SK-N-SH (cell line): ENCODE data around the gene RFT1. TPM values are rescaled to one million over a fixed set of nuclear protein-coding genes. Genes with fewer than 3 reads are reported as not detected.

Source experiments
- CTCF ChIA-PET: fragments of 300-600, 350-600 bp; formaldehyde crosslinking; extraction: SDS; loops from one replicate; lab custom pipeline; 2021; lab: Yijun Ruan, JAX
- POLR2A ChIA-PET: fragments of 350-600 bp; sonication (Branson Sonifier 250); formaldehyde crosslinking; extraction: SDS; loops from one replicate; lab custom pipeline; 2020; ENCODE audit warnings: antibody characterized with exemption, inconsistent platforms; lab: Yijun Ruan, JAX
- DNase-seq: peaks from one replicate; pipeline ENCODE4 v3.0.0; 2012
- H2AFZ ChIP-seq: fragments of 200-600 bp; sonication (generic); 2 replicates; pipeline ENCODE4 v1.8.1; 2016; ENCODE audit warnings: antibody characterized with exemption, mild to moderate bottlenecking, low read depth
- H3F3A ChIP-seq: fragments of 200-600 bp; sonication (generic); replicated peaks from 2 replicates; pipeline ENCODE3; 2016; ENCODE audit warnings: antibody characterized with exemption, mild to moderate bottlenecking; ENCODE audit not compliant: insufficient read depth
- H3K27ac ChIP-seq, 2 experiments: fragments of 200-500 bp in 1 of 2; fragments of 200-600 bp in 1 of 2; sonication (Bioruptor generic) in 1 of 2; sonication (generic), shearing (Covaris generic) in 1 of 2; 2 replicates each; pipeline versions ENCODE4 v1.5.1 to v1.6.1; 2014 to 2016; ENCODE audit warnings: low read depth in 2 of 2, inconsistent platforms in 1 of 2, low read length in 1 of 2, mild to moderate bottlenecking in 1 of 2, mixed read lengths in 1 of 2
- H3K27me3 ChIP-seq: fragments of 200-600 bp; sonication (generic), shearing (Covaris generic); 2 replicates; pipeline ENCODE4 v1.6.1; 2016; ENCODE audit warnings: mixed run types; ENCODE audit not compliant: insufficient read depth
- H3K36me3 ChIP-seq, 2 experiments: fragments of 200-500 bp in 1 of 2; fragments of 200-600 bp in 1 of 2; sonication (Bioruptor generic) in 1 of 2; sonication (generic) in 1 of 2; replicated peaks in 1 of 2; 2 replicates each; pipeline versions ENCODE3 to v1.5.1; 2014 to 2016; ENCODE audit warnings: low read length in 1 of 2, mild to moderate bottlenecking in 1 of 2; ENCODE audit not compliant: insufficient read depth in 2 of 2, control insufficient read depth in 1 of 2
- H3K4me1 ChIP-seq, 2 experiments: fragments of 200-500 bp in 1 of 2; fragments of 200-600 bp in 1 of 2; sonication (Bioruptor generic) in 1 of 2; sonication (generic), shearing (Covaris generic) in 1 of 2; 2 replicates each; pipeline versions ENCODE4 v1.5.1 to v1.6.1; 2014 to 2016; ENCODE audit warnings: low read depth in 1 of 2, low read length in 1 of 2, mixed run types in 1 of 2; ENCODE audit not compliant: insufficient read depth in 2 of 2, control insufficient read depth in 1 of 2
- H3K4me2 ChIP-seq: fragments of 200-600 bp; sonication (generic), shearing (Covaris generic); 2 replicates; pipeline ENCODE4 v1.6.1; 2017; ENCODE audit warnings: mixed run types
- H3K4me3 ChIP-seq, 2 experiments: fragments of 200-500 bp in 1 of 2; fragments of 200-600 bp in 1 of 2; sonication (Bioruptor generic) in 1 of 2; sonication (generic), shearing (Covaris generic) in 1 of 2; 2 replicates each; pipeline versions ENCODE4 v1.5.1 to v1.8.1; 2014 to 2016; ENCODE audit warnings: low read depth in 2 of 2, inconsistent platforms in 1 of 2, low read length in 1 of 2, mild to moderate bottlenecking in 1 of 2, mixed read lengths in 1 of 2, moderate library complexity in 1 of 2
- H3K79me2 ChIP-seq: fragments of 200-600 bp; sonication (generic); 2 replicates; pipeline ENCODE4 v1.8.1; 2017; ENCODE audit warnings: mild to moderate bottlenecking; ENCODE audit not compliant: insufficient read depth
- H3K9ac ChIP-seq: fragments of 200-600 bp; sonication (generic); 2 replicates; pipeline ENCODE4 v1.6.1; 2017; ENCODE audit warnings: mixed run types
- H3K9me2 ChIP-seq: fragments of 200-600 bp; sonication (generic); 2 replicates; pipeline ENCODE4 v1.6.1; 2017; ENCODE audit warnings: mixed run types
- H3K9me3 ChIP-seq: fragments of 200-600 bp; sonication (generic); 2 replicates; pipeline ENCODE4 v1.6.1; 2017; ENCODE audit warnings: mixed run types, mild to moderate bottlenecking, moderate library complexity
- H4K20me1 ChIP-seq: fragments of 200-600 bp; sonication (generic); 2 replicates; pipeline ENCODE4 v1.6.1; 2017; ENCODE audit warnings: mild to moderate bottlenecking, mixed run types; ENCODE audit not compliant: insufficient read depth
- CHD2 ChIP-seq: fragments of 150-350 bp; IDR thresholded peaks from 2 replicates; pipeline ENCODE4 v1.6.1; 2018; ENCODE audit warnings: low read length; ENCODE audit not compliant: partially characterized antibody
- CTCF ChIP-seq: fragments of 200-600 bp; sonication (generic); IDR thresholded peaks from 2 replicates; pipeline ENCODE4 v1.6.1; 2017; ENCODE audit warnings: antibody characterized with exemption, mild to moderate bottlenecking, moderate library complexity
- ELF1 ChIP-seq: IDR thresholded peaks from 2 replicates; pipeline ENCODE4 v1.4.0; 2012
- IRF3 ChIP-seq: fragments of 150-350 bp; IDR thresholded peaks from 2 replicates; pipeline ENCODE4 v1.6.1; 2016; ENCODE audit warnings: mild to moderate bottlenecking, low read depth, low read length
- MAX ChIP-seq: IDR thresholded peaks from 2 replicates; pipeline ENCODE4 v1.4.0; 2012; ENCODE audit warnings: low read depth
- MEF2A ChIP-seq: IDR thresholded peaks from 2 replicates; pipeline ENCODE4 v1.4.0; 2012; ENCODE audit warnings: low read depth, borderline replicate concordance
- MXI1 ChIP-seq: IDR thresholded peaks from 2 replicates; pipeline ENCODE4 v1.6.1; 2012; ENCODE audit warnings: mild to moderate bottlenecking, low read depth, low read length, improper control_type of control experiment
- POLR2AphosphoS5 ChIP-seq: IDR thresholded peaks from 2 replicates; pipeline ENCODE4 v1.6.1; 2012; ENCODE audit warnings: low read depth, low read length
- RAD21 ChIP-seq: IDR thresholded peaks from 2 replicates; pipeline ENCODE4 v1.6.1; 2012; ENCODE audit warnings: mild to moderate bottlenecking, low read length
- RCOR1 ChIP-seq: fragments of 150-350 bp; IDR thresholded peaks from 2 replicates; pipeline ENCODE4 v1.6.1; 2017; ENCODE audit warnings: antibody characterized with exemption, low read length
- SMC3 ChIP-seq: IDR thresholded peaks from 2 replicates; pipeline ENCODE4 v1.6.1; 2012; ENCODE audit warnings: low read depth, low read length, improper control_type of control experiment
- USF1 ChIP-seq: IDR thresholded peaks from 2 replicates; pipeline ENCODE4 v1.4.0; 2012; ENCODE audit warnings: low read depth, borderline replicate concordance
- WGBS: methylation state at CpG from one replicate; pipeline ENCODE4 v1.1.6; 2017; ENCODE audit warnings: low lambda C conversion rate; 5-methylcytosine and 5-hydroxymethylcytosine counted together
- polyA plus RNA-seq, 3 experiments: library from polyadenylated mRNA; depleted of rRNA; stranded (reverse); fragments of >200 nt; gene quantifications; 2 replicates each; pipeline ENCODE4 v1.2.3, GENCODE V29; 2012

The RFT1 gene
- polyA plus RNA-seq, 1 of the 3 experiments (the other 2 are of a cell fraction), result 13.8 TPM

GRCh38 chr3:53046171-53047170, 83.8 kb downstream of the RFT1 start:
- ChIA-PET CTCF (interaction anchor here (0.7 to 2.5 kb wide), 23 partner anchors 10 to 301 kb away, joined by 3 to 11 read pairs (median 3); no protein-coding TSS in a partner anchor), POLR2A (interaction anchor here (1.1 kb wide), 2 partner anchors 19 to 37 kb away, joined by 4 read pairs; no protein-coding TSS in a partner anchor)
- H3K36me3 ChIP-seq, result no peaks in the 10 kb centered on the region
- H3K9me3 ChIP-seq, result no peaks in the 10 kb centered on the region
- H3K4me3 ChIP-seq, result peak overlapping the region; percentile 75 to 79
- 83% methylated on average over 1 of the region's 113 CpGs for WGBS
- H3K27me3 ChIP-seq, result no peaks in the 10 kb centered on the region; the same call in 1 of the 2 replicates
- H3K9ac ChIP-seq, result no peak overlapping the region
- no peaks in the 10 kb centered on the region for H4K20me1 ChIP-seq
- TF ChIP-seq SMC3 (peak; percentile 4; the same call in 1 of the 2 replicates), RCOR1 (no peak), MXI1 (peak; percentile 49; the same call in 1 of the 2 replicates), MEF2A (no peak), ELF1 (no peak), CTCF (peak; percentile 53), MAX (0 out of 2 replicates have a peak, but pooled peaks have one; percentile 32), CHD2 (no peak), RAD21 (peak; percentile 42; the same call in 1 of the 2 replicates), POLR2AphosphoS5 (no peak), USF1 (peak; percentile 64), IRF3 (no peak)
- TF ChIP-seq, all 33 proteins: peak for 6
- Histone ChIP-seq H3K4me2 (peak overlapping the region; percentile 67), H2AFZ (peak overlapping the region; percentile 80; the same call in 1 of the 2 replicates), H3K4me1 (peaks cover 0 to 6% of the 10 kb centered on the region in 2 experiments; a peak in 2 of 4 replicates), H3K79me2 (no peaks in the 10 kb centered on the region; the same call in 1 of the 2 replicates), H3F3A (peaks cover 11% of the 10 kb centered on the region), H3K27ac (no peak overlapping the region), H3K9me2 (no peaks in the 10 kb centered on the region)
- peak; percentile 87 for DNase-seq
